B cell (primary cell): ENCODE data around the gene PIAS3. TPM values are rescaled to one million over a fixed set of nuclear protein-coding genes. Genes with fewer than 3 reads are reported as not detected.

Source experiments
- ATAC-seq: fragments of 200-7000 bp; cut with Tn5 transposase; one replicate; pipeline ENCODE4 v1.10.0; 2021; ENCODE audit warnings: low read depth, mild to moderate bottlenecking, moderate number of reproducible peaks, moderate library complexity
- CTCF ChIA-PET: fragments of 350-600 bp; sonication (Branson Sonifier 250); formaldehyde crosslinking; loops from one replicate; lab custom pipeline; 2021; ENCODE audit warnings: antibody characterized with exemption, inconsistent platforms; lab: Charles Lee
- POLR2A ChIA-PET: fragments of 350-600 bp; sonication (Branson Sonifier 250); formaldehyde crosslinking; loops from one replicate; lab custom pipeline; 2021; ENCODE audit warnings: antibody characterized with exemption; lab: Charles Lee
- DNase-seq: peaks from one replicate; pipeline ENCODE4 v3.0.0; 2013
- H2AFZ ChIP-seq: 2 replicates; pipeline ENCODE4 v1.6.1; 2012; ENCODE audit warnings: mild to moderate bottlenecking, low read depth, low read length; ENCODE audit not compliant: insufficient read depth, poor library complexity, severe bottlenecking
- H3K27ac ChIP-seq, 2 donors: 1 replicate in 1 of 2; 2 replicates in 1 of 2; pipeline ENCODE4 v1.5.1; 2012 to 2013; ENCODE audit warnings: low read length in 2 of 2, mild to moderate bottlenecking in 2 of 2, moderate library complexity in 1 of 2
- H3K27me3 ChIP-seq, 4 experiments: fragments of 200-600 bp in 1 of 4; sonication (generic) in 1 of 4; replicated peaks in 1 of 4; 1 replicate in 2 of 4; 2 replicates in 2 of 4; pipeline versions ENCODE4 v1.6.1 to v1.7.0; 2013 to 2016; ENCODE audit warnings: low read length in 3 of 4, mild to moderate bottlenecking in 2 of 4, mixed read lengths in 1 of 4, moderate library complexity in 1 of 4; ENCODE audit not compliant: insufficient read depth in 4 of 4, control insufficient read depth in 3 of 4; ENCODE audit errors: control extremely low read depth in 1 of 4
- H3K36me3 ChIP-seq, 2 experiments: replicated peaks in 1 of 2; 1 replicate in 1 of 2; 2 replicates in 1 of 2; pipeline versions ENCODE4 v1.6.1 to v1.7.1; 2013; ENCODE audit warnings: low read length in 1 of 2; ENCODE audit not compliant: insufficient read depth in 2 of 2, control insufficient read depth in 1 of 2; ENCODE audit errors: control extremely low read depth in 1 of 2, extremely low read depth in 1 of 2
- H3K4me1 ChIP-seq, 2 donors: fragments of 200-600 bp in 1 of 2; sonication (generic) in 1 of 2; 1 replicate in 1 of 2; 2 replicates in 1 of 2; pipeline versions ENCODE4 v1.5.1 to v1.6.1; 2013 to 2017; ENCODE audit warnings: low read length in 2 of 2; ENCODE audit not compliant: control insufficient read depth in 2 of 2, insufficient read depth in 2 of 2
- H3K4me2 ChIP-seq: replicated peaks from 2 replicates; pipeline ENCODE3; 2012; ENCODE audit warnings: mild to moderate bottlenecking, low read depth, low read length; ENCODE audit not compliant: poor library complexity, severe bottlenecking
- H3K4me3 ChIP-seq, 5 experiments: fragments of 200-600 bp in 1 of 5; sonication (generic) in 1 of 5; 1 replicate in 3 of 5; 2 replicates in 2 of 5; pipeline versions ENCODE4 v1.5.1 to v1.7.0; 2011 to 2016; ENCODE audit warnings: low read length in 4 of 5, mild to moderate bottlenecking in 4 of 5, low read depth in 2 of 5, control low read depth in 1 of 5, moderate library complexity in 1 of 5; ENCODE audit not compliant: insufficient read depth in 1 of 5; ENCODE audit errors: control extremely low read depth in 1 of 5, extremely low read depth in 1 of 5
- H3K79me2 ChIP-seq: fragments of 200-600 bp; sonication (generic); one replicate; pipeline ENCODE4 v1.6.0; 2016; ENCODE audit warnings: low read length; ENCODE audit not compliant: control insufficient read depth, insufficient read depth
- H3K9ac ChIP-seq: fragments of 200-600 bp; sonication (generic); 2 replicates; pipeline ENCODE4 v1.6.1; 2017; ENCODE audit warnings: mild to moderate bottlenecking, low read length, moderate library complexity
- H3K9me3 ChIP-seq, 3 donors: one replicate each; pipeline versions ENCODE4 v1.6.1 to v1.7.1; 2013; ENCODE audit warnings: low read length in 2 of 3; ENCODE audit not compliant: control insufficient read depth in 2 of 3, insufficient read depth in 1 of 3; ENCODE audit errors: control extremely low read depth in 1 of 3
- H4K20me1 ChIP-seq: 2 replicates; pipeline ENCODE4 v1.6.0; 2012; ENCODE audit warnings: mild to moderate bottlenecking, low read length; ENCODE audit not compliant: insufficient read depth, control insufficient read depth, poor library complexity, severe bottlenecking
- H3K27ac Mint-ChIP-seq: one replicate; pipeline ENCODE4 v1.8.0; 2021; ENCODE audit warnings: mixed read lengths
- H3K27me3 Mint-ChIP-seq: one replicate; pipeline ENCODE4 v1.8.0; 2021; ENCODE audit warnings: mixed read lengths
- H3K4me1 Mint-ChIP-seq: one replicate; pipeline ENCODE4 v1.8.0; 2021; ENCODE audit warnings: mixed read lengths
- H3K4me3 Mint-ChIP-seq: one replicate; pipeline ENCODE4 v1.8.0; 2021; ENCODE audit warnings: mixed read lengths
- H3K9me3 Mint-ChIP-seq: one replicate; pipeline ENCODE4 v1.8.0; 2022; ENCODE audit warnings: mixed read lengths; ENCODE audit not compliant: insufficient read depth
- CTCF ChIP-seq: fragments of 200-600 bp; IDR thresholded peaks from one replicate; pipeline ENCODE4 v1.8.0; 2022; ENCODE audit warnings: antibody characterized with exemption, mild to moderate bottlenecking
- EZH2 ChIP-seq: IDR thresholded peaks from 2 replicates; pipeline ENCODE4 v1.6.1; 2012; ENCODE audit warnings: borderline replicate concordance, low read depth, mild to moderate bottlenecking, moderate library complexity, low read length; ENCODE audit not compliant: insufficient read depth, poor library complexity, severe bottlenecking
- WGBS: methylation state at CpG from one replicate; pipeline ENCODE4 v1.1.5; 2013; ENCODE audit warnings: missing lambda C conversion rate; ENCODE audit not compliant: insufficient coverage; 5-methylcytosine and 5-hydroxymethylcytosine counted together
- intact Hi-C: fragments of 100-400 bp; cut with micrococcal nuclease; formaldehyde crosslinking; loops from one replicate; pipeline ENCODE4 v1.10.0; 2022
- polyA plus RNA-seq: library from polyadenylated mRNA; depleted of rRNA; stranded (reverse); fragments of >200 nt; gene quantifications from 2 replicates; pipeline ENCODE4 v1.2.3, GENCODE V29; 2012
- total RNA-seq, 2 donors: library from RNA; stranded (reverse); fragments of 120-200 nt in 1 of 2; gene quantifications; 1 replicate in 1 of 2; 2 replicates in 1 of 2; pipeline versions ENCODE4 v1.2.3 to v1.2.4, GENCODE V29; 2013 to 2022

The PIAS3 gene
- total and polyA plus RNA-seq, 2 donors (not counting 1 experiment from before 2014, with no cell fraction given) = 23.2 to 45.0 TPM

DNA sequence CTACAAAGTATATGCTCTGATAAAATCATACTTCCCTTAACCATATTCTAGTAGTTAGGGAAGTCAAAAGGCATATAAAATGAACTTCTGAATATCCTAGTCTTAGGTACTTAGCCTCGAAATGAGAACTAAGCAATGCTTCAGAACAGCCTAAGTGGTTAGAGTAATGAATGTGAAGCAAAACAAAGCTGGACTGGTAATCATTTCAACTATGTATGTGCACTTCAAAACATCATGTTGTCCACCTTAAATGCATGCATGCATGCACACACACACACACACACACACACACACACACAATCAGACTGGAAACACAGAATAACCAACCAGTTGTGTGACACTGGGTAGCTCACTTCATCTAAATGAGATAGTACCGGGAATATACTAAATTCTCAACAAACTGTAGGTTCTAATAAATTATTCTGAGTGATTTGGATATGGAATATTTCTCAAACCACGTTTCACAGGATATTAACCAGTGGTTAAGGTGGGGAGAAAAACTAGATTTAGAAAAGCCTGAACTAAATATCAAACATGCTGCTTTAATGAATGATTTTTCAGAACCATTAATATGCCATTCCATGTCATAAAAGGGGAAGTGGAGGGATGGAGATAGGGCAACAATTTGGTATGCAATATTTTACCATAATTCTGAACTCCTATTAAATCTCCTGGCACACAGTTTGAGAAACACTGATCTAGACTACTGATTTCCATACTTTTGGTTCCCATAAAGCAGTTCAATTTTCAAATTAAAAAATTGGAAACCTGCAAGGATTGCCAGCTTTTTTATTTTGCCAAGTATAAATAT, 54.4 kb downstream of the PIAS3 start:
- ChIA-PET POLR2A (interaction anchor here (0.7 kb wide), 1 partner anchor 221 kb away, joined by 3 read pairs; no protein-coding TSS in a partner anchor), CTCF (interaction anchor here (1.6 kb wide), 1 partner anchor 10 kb away, joined by 4 read pairs; no protein-coding TSS in a partner anchor)
- no peak for TF ChIP-seq CTCF
- TF ChIP-seq EZH2 = no peak
- Histone ChIP-seq H3K36me3 (peaks cover 0 to 3% of the 10 kb centered on the region in 2 experiments), H3K4me1 (no peaks in the 10 kb centered on the region), H3K27me3 (no peaks in the 10 kb centered on the region), H3K79me2 (peaks cover 69% of the 10 kb centered on the region), H3K9me3 (no peaks in the 10 kb centered on the region), H3K27ac (no peak overlapping the region), H4K20me1 (peaks cover 19% of the 10 kb centered on the region), H3K4me3 (no peak overlapping the region), H2AFZ (no peak overlapping the region), H3K4me2 (no peak overlapping the region), H3K9ac (no peak overlapping the region)
- intact Hi-C loops = no loop called here
- peak overlapping the region; percentile 26 for H3K27ac Mint-ChIP-seq
- H3K4me3 Mint-ChIP-seq = no peak overlapping the region
- H3K9me3 Mint-ChIP-seq = no peaks in the 10 kb centered on the region
- H3K4me1 Mint-ChIP-seq = peaks cover 41% of the 10 kb centered on the region
- no peaks in the 10 kb centered on the region for H3K27me3 Mint-ChIP-seq
- DNase-seq (no peak), ATAC-seq (no peak)
- WGBS = no CpG with 5 or more reads among the region's 3 CpGs

GRCh38 chr1:145799806-145800205, 59.1 kb downstream of the PIAS3 start:
- Mint-ChIP-seq H3K4me1 (peaks cover 33% of the 10 kb centered on the region), H3K27me3 (no peaks in the 10 kb centered on the region), H3K4me3 (no peak overlapping the region), H3K27ac (no peak overlapping the region), H3K9me3 (peaks cover 12% of the 10 kb centered on the region)
- intact Hi-C loops = no loop called here
- H3K4me3 ChIP-seq = no peak overlapping the region
- no peaks in the 10 kb centered on the region for H3K27me3 ChIP-seq
- no peak overlapping the region for H2AFZ ChIP-seq
- no CpG with 5 or more reads among the region's 2 CpGs for WGBS
- DNase-seq = no peak
- H4K20me1 ChIP-seq = peaks cover 19% of the 10 kb centered on the region
- no peaks in the 10 kb centered on the region for H3K4me1 ChIP-seq
- no peak for ATAC-seq
- ChIA-PET POLR2A (no interaction called here), CTCF (no interaction called here)
- H3K27ac ChIP-seq = no peak overlapping the region
- TF ChIP-seq CTCF = no peak
- TF ChIP-seq EZH2 = no peak
- peaks cover 10 to 26% (median 22%) of the 10 kb centered on the region in 3 donors for H3K9me3 ChIP-seq
- H3K4me2 ChIP-seq = no peak overlapping the region
- no peak overlapping the region for H3K9ac ChIP-seq
- peaks cover 74% of the 10 kb centered on the region for H3K79me2 ChIP-seq
- peaks cover 0 to 7% of the 10 kb centered on the region in 2 experiments for H3K36me3 ChIP-seq
